Esophagus muscularis mucosa (tissue), 4 donors: Measurements from ENCODE around the gene NKX6-1. TPM values are rescaled to one million over a fixed set of nuclear protein-coding genes. Genes with fewer than 3 reads are reported as not detected.

Experiments used
- DNase-seq: peaks from one replicate; pipeline ENCODE4 v3.0.0-alpha.2; 2017; ENCODE audit errors: extremely low spot score
- H3K27ac ChIP-seq, 4 donors: fragments of 200-600 bp; sonication (generic); replicated peaks in 1 of 4; 1 replicate in 3 of 4; 2 replicates in 1 of 4; pipeline ENCODE4 v1.5.1; 2016 to 2019; ENCODE audit warnings: mild to moderate bottlenecking in 1 of 4
- H3K27me3 ChIP-seq, 4 donors: fragments of 200-600 bp; sonication (generic); one replicate each; pipeline versions ENCODE4 v1.5.1 to v1.6.0; 2016 to 2019
- H3K36me3 ChIP-seq, 4 donors: fragments of 200-600 bp; sonication (generic); one replicate each; pipeline ENCODE4 v1.5.1; 2016 to 2019
- H3K4me1 ChIP-seq, 4 donors: fragments of 200-600 bp; sonication (generic); one replicate each; pipeline ENCODE4 v1.5.1; 2016 to 2019
- H3K4me3 ChIP-seq, 4 donors: fragments of 200-600 bp; sonication (generic); 1 replicate in 2 of 4; 2 replicates in 2 of 4; pipeline ENCODE4 v1.5.1; 2016 to 2019; ENCODE audit warnings: mild to moderate bottlenecking in 4 of 4, moderate library complexity in 1 of 4
- H3K9me3 ChIP-seq, 4 donors: fragments of 200-600 bp; sonication (generic); 1 replicate in 3 of 4; 2 replicates in 1 of 4; pipeline ENCODE4 v1.5.1; 2016 to 2019
- EP300 ChIP-seq: sonication (generic); formaldehyde crosslinking; IDR thresholded peaks from one replicate; pipeline ENCODE4 v1.6.1; 2017; ENCODE audit warnings: antibody characterized with exemption
- POLR2A ChIP-seq: fragments of 450-650 bp; IDR thresholded peaks from one replicate; pipeline ENCODE4 v1.6.1; 2017; ENCODE audit warnings: antibody characterized with exemption, moderate library complexity, mild to moderate bottlenecking, low read depth
- POLR2AphosphoS5 ChIP-seq, 2 donors: sonication (generic); formaldehyde crosslinking; IDR thresholded peaks; one replicate each; pipeline ENCODE4 v1.6.1; 2017; ENCODE audit warnings: antibody characterized with exemption in 2 of 2
- WGBS: methylation state at CpG from one replicate; pipeline ENCODE4 v1.1.5; 2018; 5-methylcytosine and 5-hydroxymethylcytosine counted together
- intact Hi-C: fragments of 100-400 bp; cut with DNase I; formaldehyde crosslinking; loops from one replicate; pipeline ENCODE4 v1.15.1; 2023
- total RNA-seq, 4 donors: library from RNA; depleted of rRNA; stranded (reverse); fragments of >200 nt; gene quantifications; one replicate each; pipeline versions ENCODE4 v1.1.0 to v1.2.1, GENCODE V29; 2016
- TF ChIP-seq, protein P1 (sequence below), 3 experiments: fragments of 200-600 bp in 2 of 3; fragments of 450-650 bp in 1 of 3; sonication (generic) in 2 of 3; IDR thresholded peaks; one replicate each; pipeline ENCODE4 v1.5.1; 2017 to 2019; ENCODE audit warnings: antibody characterized with exemption in 3 of 3, mild to moderate bottlenecking in 2 of 3, moderate library complexity in 1 of 3

The NKX6-1 gene
- total RNA-seq, 4 donors from 2014 or later = 48.2 to 115 (median 75.4) TPM

DNA sequence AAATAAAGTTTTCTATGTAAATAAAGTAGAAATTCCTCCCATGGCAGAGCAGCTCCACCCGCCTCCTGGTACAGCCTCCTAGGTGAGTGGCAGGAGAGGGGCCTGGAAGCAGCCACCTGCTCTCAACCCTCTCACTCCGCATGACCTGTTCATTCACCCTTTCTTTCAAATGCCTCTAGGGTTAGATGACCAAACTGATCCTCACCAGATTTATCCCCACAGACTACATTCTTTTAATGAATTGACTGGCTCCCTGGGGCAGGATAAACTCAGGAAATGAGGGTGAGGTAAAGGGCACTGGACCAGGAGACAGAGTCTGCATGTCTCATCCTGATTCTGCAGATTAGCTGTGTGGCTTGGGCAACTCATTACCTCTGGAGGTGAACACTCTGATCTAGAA is 32.6 kb upstream of the NKX6-1 start:
- H3K4me1 ChIP-seq = no peaks in the 10 kb centered on the region
- intact Hi-C loops = no loop called here
- TF ChIP-seq POLR2AphosphoS5 (IDR thresholded peaks at IDR 0.05) = no peak
- TF ChIP-seq, protein P1, sequence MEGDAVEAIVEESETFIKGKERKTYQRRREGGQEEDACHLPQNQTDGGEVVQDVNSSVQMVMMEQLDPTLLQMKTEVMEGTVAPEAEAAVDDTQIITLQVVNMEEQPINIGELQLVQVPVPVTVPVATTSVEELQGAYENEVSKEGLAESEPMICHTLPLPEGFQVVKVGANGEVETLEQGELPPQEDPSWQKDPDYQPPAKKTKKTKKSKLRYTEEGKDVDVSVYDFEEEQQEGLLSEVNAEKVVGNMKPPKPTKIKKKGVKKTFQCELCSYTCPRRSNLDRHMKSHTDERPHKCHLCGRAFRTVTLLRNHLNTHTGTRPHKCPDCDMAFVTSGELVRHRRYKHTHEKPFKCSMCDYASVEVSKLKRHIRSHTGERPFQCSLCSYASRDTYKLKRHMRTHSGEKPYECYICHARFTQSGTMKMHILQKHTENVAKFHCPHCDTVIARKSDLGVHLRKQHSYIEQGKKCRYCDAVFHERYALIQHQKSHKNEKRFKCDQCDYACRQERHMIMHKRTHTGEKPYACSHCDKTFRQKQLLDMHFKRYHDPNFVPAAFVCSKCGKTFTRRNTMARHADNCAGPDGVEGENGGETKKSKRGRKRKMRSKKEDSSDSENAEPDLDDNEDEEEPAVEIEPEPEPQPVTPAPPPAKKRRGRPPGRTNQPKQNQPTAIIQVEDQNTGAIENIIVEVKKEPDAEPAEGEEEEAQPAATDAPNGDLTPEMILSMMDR (IDR thresholded peaks at IDR 0.05) = no peak
- TF ChIP-seq POLR2A = no peak
- TF ChIP-seq EP300 = no peak
- H3K27me3 ChIP-seq = no peaks in the 10 kb centered on the region
- no peaks in the 10 kb centered on the region for H3K36me3 ChIP-seq
- DNase-seq = no peak
- no peak overlapping the region for H3K27ac ChIP-seq
- H3K9me3 ChIP-seq = peaks cover 0 to 5% (median 0%) of the 10 kb centered on the region in 4 donors
- WGBS = 92% methylated on average over 2 of the region's 2 CpGs
- no peak overlapping the region for H3K4me3 ChIP-seq

DNA sequence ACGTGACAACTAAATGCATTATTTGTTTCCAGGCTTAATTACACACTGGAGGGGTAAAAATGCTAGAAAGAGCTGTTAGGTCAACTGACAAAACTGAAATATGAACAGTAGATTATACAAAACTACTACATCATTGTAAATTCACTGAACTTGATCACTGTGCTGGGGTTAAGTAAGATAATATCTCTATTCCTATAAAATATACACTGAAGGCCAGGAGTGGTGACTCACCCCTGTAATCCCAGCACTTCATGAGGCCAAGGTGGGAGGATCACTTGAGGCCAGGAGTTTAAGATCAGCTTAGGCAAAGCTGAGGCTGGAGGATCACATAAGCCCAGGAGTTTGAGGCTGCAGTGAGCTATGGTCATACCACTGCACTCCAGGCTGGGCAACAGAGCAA is 31.8 kb upstream of the NKX6-1 start:
- H3K27me3 ChIP-seq = no peaks in the 10 kb centered on the region
- H3K36me3 ChIP-seq = no peaks in the 10 kb centered on the region
- no peaks in the 10 kb centered on the region for H3K4me1 ChIP-seq
- no peak overlapping the region for H3K27ac ChIP-seq
- H3K9me3 ChIP-seq = peaks cover 0 to 5% (median 0%) of the 10 kb centered on the region in 4 donors
- DNase-seq = no peak
- TF ChIP-seq POLR2A (no peak), EP300 (no peak), POLR2AphosphoS5 (IDR thresholded peaks at IDR 0.05) (no peak)
- intact Hi-C loops = no loop called here
- H3K4me3 ChIP-seq = no peak overlapping the region
- WGBS = 72% methylated on average over 1 of the region's 1 CpG

DNA sequence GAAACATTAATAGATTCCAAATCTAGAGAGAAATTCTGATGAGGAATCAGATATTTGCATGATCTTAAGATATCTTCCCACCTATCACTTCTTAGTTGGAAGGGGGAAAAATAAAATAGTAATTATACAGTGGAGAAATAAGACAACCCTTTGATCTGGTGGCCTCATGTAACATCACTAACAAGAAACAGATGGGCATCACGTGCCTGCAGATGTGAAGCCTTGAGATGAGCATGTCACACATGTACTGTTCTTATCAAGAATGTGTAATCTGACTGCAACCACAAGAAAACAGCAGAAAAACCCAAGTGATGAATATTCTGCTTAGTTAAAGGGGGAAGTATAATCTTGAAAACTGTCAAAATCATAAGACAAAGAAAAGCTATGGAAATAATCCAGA is 31.4 kb upstream of the NKX6-1 start:
- Histone ChIP-seq H3K36me3 (no peaks in the 10 kb centered on the region), H3K4me1 (no peaks in the 10 kb centered on the region), H3K9me3 (peaks cover 0 to 5% (median 0%) of the 10 kb centered on the region in 4 donors), H3K27ac (no peak overlapping the region), H3K27me3 (no peaks in the 10 kb centered on the region), H3K4me3 (no peak overlapping the region)
- TF ChIP-seq EP300 = no peak
- TF ChIP-seq POLR2AphosphoS5 (IDR thresholded peaks at IDR 0.05) = no peak
- no peak for TF ChIP-seq POLR2A
- TF ChIP-seq, protein P1 (IDR thresholded peaks at IDR 0.05) = no peak
- no peak for DNase-seq
- intact Hi-C loops = no loop called here
- 76% methylated on average over 1 of the region's 1 CpG for WGBS

DNA sequence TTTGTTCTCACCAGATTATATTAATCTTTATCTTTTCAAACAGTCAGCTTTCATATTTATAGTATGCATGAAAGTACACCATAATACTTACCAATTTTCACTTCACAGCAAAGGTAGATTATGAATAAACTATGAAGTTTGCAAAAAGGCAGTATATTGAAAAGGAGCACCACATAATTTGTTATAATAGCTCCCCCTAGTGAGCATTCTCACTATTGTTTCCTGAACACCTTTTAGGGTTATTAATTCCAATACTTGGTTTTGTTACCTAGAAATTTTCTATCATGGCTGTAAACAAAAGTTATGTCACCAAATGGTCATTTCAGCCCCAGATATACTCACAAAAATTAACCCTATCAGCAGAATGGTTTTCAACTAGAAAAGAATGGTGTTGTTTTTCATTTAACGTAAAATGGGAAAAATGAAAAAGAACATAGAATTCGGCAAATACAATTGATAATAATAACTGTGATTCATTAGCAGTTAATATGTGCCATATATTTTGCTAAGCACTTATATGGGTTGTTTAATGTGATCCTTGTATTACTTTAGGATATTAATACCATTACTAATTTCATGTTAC is 30.2 kb upstream of the NKX6-1 start:
- no peaks in the 10 kb centered on the region for H3K27me3 ChIP-seq
- peaks cover 0 to 5% (median 0%) of the 10 kb centered on the region in 4 donors for H3K9me3 ChIP-seq
- H3K36me3 ChIP-seq = no peaks in the 10 kb centered on the region
- no peak overlapping the region for H3K27ac ChIP-seq
- no peak for TF ChIP-seq POLR2AphosphoS5 (IDR thresholded peaks at IDR 0.05)
- TF ChIP-seq, protein P1 (IDR thresholded peaks at IDR 0.05) = peak; percentile 61 to 69 (median 67)
- H3K4me3 ChIP-seq = no peak overlapping the region
- no peaks in the 10 kb centered on the region for H3K4me1 ChIP-seq
- intact Hi-C loops = loop anchor here (5.0 to 10.0 kb wide), 3 partner anchors 757 to 1024 kb away; no protein-coding TSS in a partner anchor
- no peak for DNase-seq
- 91% methylated on average over 2 of the region's 2 CpGs for WGBS

DNA sequence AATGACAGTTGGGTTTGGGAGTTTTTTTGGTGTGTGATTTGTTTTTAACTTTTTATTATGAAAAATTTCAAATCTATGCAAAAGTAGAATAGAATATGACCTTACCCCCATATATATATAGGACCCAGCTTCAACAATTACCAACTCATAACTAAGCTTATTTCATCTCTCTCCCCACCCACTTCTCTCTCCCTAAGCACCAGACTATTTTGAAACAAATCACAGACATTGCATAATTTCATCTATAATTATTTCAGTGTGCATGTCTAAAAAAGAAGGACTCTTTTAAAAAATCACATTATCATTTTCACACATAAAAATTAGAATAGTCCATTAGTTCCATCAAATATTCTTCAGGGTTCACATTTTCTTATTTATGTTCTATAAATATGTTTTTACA is 28.3 kb upstream of the NKX6-1 start:
- Histone ChIP-seq H3K4me3 (no peak overlapping the region), H3K9me3 (no peaks in the 10 kb centered on the region), H3K36me3 (no peaks in the 10 kb centered on the region), H3K27ac (no peak overlapping the region), H3K4me1 (no peaks in the 10 kb centered on the region), H3K27me3 (no peaks in the 10 kb centered on the region)
- no peak for TF ChIP-seq EP300
- no peak for TF ChIP-seq POLR2A
- TF ChIP-seq, protein P1 (IDR thresholded peaks at IDR 0.05) = no peak
- no peak for TF ChIP-seq POLR2AphosphoS5 (IDR thresholded peaks at IDR 0.05)
- intact Hi-C loops = loop anchor here (5.0 to 10.0 kb wide), 3 partner anchors 755 to 1023 kb away; no protein-coding TSS in a partner anchor
- DNase-seq = no peak
